Tibial nerve (tissue), 4 donors: Measurements from ENCODE around the gene PPM1L. TPM values are rescaled to one million over a fixed set of nuclear protein-coding genes. Genes with fewer than 3 reads are reported as not detected.

ENCODE experiments used
- DNase-seq, 2 donors: peaks; one replicate each; pipeline ENCODE4 v3.0.0-alpha.2; 2019; ENCODE audit warnings: low spot score in 2 of 2
- H3K27ac ChIP-seq, 4 donors: fragments of 200-600 bp; sonication (generic) in 3 of 4; one replicate each; pipeline ENCODE4 v1.5.1; 2017 to 2019; ENCODE audit warnings: mild to moderate bottlenecking in 1 of 4
- H3K27me3 ChIP-seq, 2 donors: fragments of 200-600 bp; sonication (generic) in 1 of 2; one replicate each; pipeline versions ENCODE4 v1.5.1 to v1.6.0; 2017 to 2019
- H3K36me3 ChIP-seq, 3 donors: fragments of 200-600 bp; sonication (generic); one replicate each; pipeline ENCODE4 v1.5.1; 2018 to 2019
- H3K4me1 ChIP-seq, 4 donors: fragments of 200-600 bp; sonication (generic) in 3 of 4; one replicate each; pipeline ENCODE4 v1.5.1; 2017 to 2019
- H3K4me3 ChIP-seq, 4 donors: fragments of 200-600 bp; sonication (generic) in 3 of 4; one replicate each; pipeline ENCODE4 v1.5.1; 2017 to 2019; ENCODE audit warnings: mild to moderate bottlenecking in 1 of 4, moderate library complexity in 1 of 4
- H3K9me3 ChIP-seq, 4 donors: fragments of 200-600 bp; sonication (generic) in 3 of 4; one replicate each; pipeline ENCODE4 v1.5.1; 2017 to 2019
- CTCF ChIP-seq, 5 experiments: fragments of 200-600 bp in 3 of 5; fragments of 450-650 bp in 2 of 5; sonication (generic) in 3 of 5; IDR thresholded peaks; one replicate each; pipeline ENCODE4 v1.5.1; 2016 to 2019; ENCODE audit warnings: antibody characterized with exemption in 5 of 5, mild to moderate bottlenecking in 3 of 5, moderate library complexity in 2 of 5
- EP300 ChIP-seq, 2 donors: sonication (generic); formaldehyde crosslinking; IDR thresholded peaks; one replicate each; pipeline ENCODE4 v1.6.1; 2017; ENCODE audit warnings: antibody characterized with exemption in 2 of 2, mild to moderate bottlenecking in 1 of 2
- POLR2A ChIP-seq, 2 donors: fragments of 450-650 bp; IDR thresholded peaks; one replicate each; pipeline ENCODE4 v1.6.1; 2017; ENCODE audit warnings: antibody characterized with exemption in 2 of 2, mild to moderate bottlenecking in 2 of 2, moderate library complexity in 2 of 2
- WGBS, 2 donors: methylation state at CpG; one replicate each; pipeline ENCODE4 v1.1.5; 2018; 5-methylcytosine and 5-hydroxymethylcytosine counted together
- total RNA-seq, 4 donors: library from RNA; depleted of rRNA; stranded (reverse); fragments of >200 nt; gene quantifications; one replicate each; pipeline ENCODE4 v1.1.0, GENCODE V29; 2016

PPM1L gene
- total RNA-seq, 4 donors from 2014 or later, result 13.2 to 41.0 (median 24.3) TPM

GRCh38 chr3:160886421-160886820 lies 130.4 kb downstream of the PPM1L start:
- Histone ChIP-seq H3K27ac (no peak overlapping the region), H3K27me3 (no peaks in the 10 kb centered on the region), H3K36me3 (no peaks in the 10 kb centered on the region), H3K9me3 (peaks cover 0 to 5% (median 0%) of the 10 kb centered on the region in 4 donors), H3K4me3 (no peak overlapping the region), H3K4me1 (no peaks in the 10 kb centered on the region)
- 77 to 94% methylated on average over 4 of the region's 4 CpGs for WGBS, 2 donors
- no peak for DNase-seq
- TF ChIP-seq POLR2A (IDR thresholded peaks at IDR 0.05) (no peak), CTCF (IDR thresholded peaks at IDR 0.05) (no peak), EP300 (IDR thresholded peaks at IDR 0.05) (no peak)

- Histone ChIP-seq H3K27me3 (no peaks in the 10 kb centered on the region), H3K4me3 (no peak overlapping the region), H3K27ac (no peak overlapping the region), H3K9me3 (peaks cover 0 to 5% (median 0%) of the 10 kb centered on the region in 4 donors), H3K36me3 (no peaks in the 10 kb centered on the region), H3K4me1 (no peaks in the 10 kb centered on the region)
- no peak for TF ChIP-seq POLR2A (IDR thresholded peaks at IDR 0.05)
- no peak for TF ChIP-seq EP300 (IDR thresholded peaks at IDR 0.05)
- TF ChIP-seq CTCF (IDR thresholded peaks at IDR 0.05), result no peak
- no peak for DNase-seq
Measured at GRCh38 chr3:160893207-160893606, 137.2 kb downstream of the PPM1L start.

GRCh38 chr3:160904691-160905090 lies 148.7 kb downstream of the PPM1L start:
- TF ChIP-seq CTCF (IDR thresholded peaks at IDR 0.05) (no peak), POLR2A (IDR thresholded peaks at IDR 0.05) (no peak), EP300 (IDR thresholded peaks at IDR 0.05) (no peak)
- Histone ChIP-seq H3K4me1 (no peaks in the 10 kb centered on the region), H3K27ac (no peak overlapping the region), H3K9me3 (peaks cover 0 to 5% (median 0%) of the 10 kb centered on the region in 4 donors), H3K27me3 (no peaks in the 10 kb centered on the region), H3K36me3 (no peaks in the 10 kb centered on the region), H3K4me3 (no peak overlapping the region)
- WGBS, 2 donors, result 97% methylated on average over 2 of the region's 2 CpGs
- no peak for DNase-seq

GRCh38 chr3:160906646-160907045 lies 150.6 kb downstream of the PPM1L start:
- Histone ChIP-seq H3K9me3 (peaks cover 0 to 5% (median 0%) of the 10 kb centered on the region in 4 donors), H3K27ac (no peak overlapping the region), H3K36me3 (no peaks in the 10 kb centered on the region), H3K4me3 (no peak overlapping the region), H3K27me3 (no peaks in the 10 kb centered on the region), H3K4me1 (no peaks in the 10 kb centered on the region)
- no peak for TF ChIP-seq POLR2A (IDR thresholded peaks at IDR 0.05)
- TF ChIP-seq EP300 (IDR thresholded peaks at IDR 0.05), result no peak
- TF ChIP-seq CTCF (IDR thresholded peaks at IDR 0.05), result no peak
- DNase-seq, result no peak

GRCh38 chr3:160909917-160910316 lies 153.9 kb downstream of the PPM1L start:
- H3K27ac ChIP-seq, result no peak overlapping the region
- H3K36me3 ChIP-seq, result no peaks in the 10 kb centered on the region
- WGBS, 2 donors, result 20 to 37% methylated on average over 2 to 3 of the region's 3 CpGs
- TF ChIP-seq EP300 (IDR thresholded peaks at IDR 0.05) (no peak), CTCF (IDR thresholded peaks at IDR 0.05) (no peak), POLR2A (IDR thresholded peaks at IDR 0.05) (no peak)
- H3K4me1 ChIP-seq, result no peaks in the 10 kb centered on the region
- no peaks in the 10 kb centered on the region for H3K27me3 ChIP-seq
- no peak overlapping the region for H3K4me3 ChIP-seq
- no peak for DNase-seq
- peaks cover 0 to 5% (median 0%) of the 10 kb centered on the region in 4 donors for H3K9me3 ChIP-seq
